Natural killer cell (primary cell): ENCODE measurements around the gene POU2F1. TPM values are rescaled to one million over a fixed set of nuclear protein-coding genes. Genes with fewer than 3 reads are reported as not detected.
"Not testable (repeated sequence)": the region's sequence is repeated elsewhere in the genome, so short reads cannot be mapped to it uniquely, and the experiment has no call there.

Source experiments
- ATAC-seq, 3 donors: fragments of 150-1000 bp in 2 of 3; fragments of 200-7000 bp in 1 of 3; cut with Tn5 transposase; 1 replicate in 1 of 3; 2 replicates in 2 of 3; pipeline ENCODE4 v1.10.0; 2021; ENCODE audit warnings: mild to moderate bottlenecking in 2 of 3, moderate library complexity in 2 of 3
- DNase-seq, 2 donors: peaks; one replicate each; pipeline versions ENCODE4 v3.0.0 to v3.0.0-alpha.2; 2013 to 2021; ENCODE audit warnings: mixed read lengths in 1 of 2
- H3K27ac ChIP-seq: one replicate; pipeline ENCODE4 v1.5.1; 2013; ENCODE audit warnings: mild to moderate bottlenecking, low read length
- H3K27me3 ChIP-seq: one replicate; pipeline ENCODE4 v1.6.1; 2013; ENCODE audit warnings: low read length; ENCODE audit not compliant: control insufficient read depth, insufficient read depth
- H3K36me3 ChIP-seq: one replicate; pipeline ENCODE4 v1.6.1; 2013; ENCODE audit warnings: low read length; ENCODE audit not compliant: control insufficient read depth, insufficient read depth
- H3K4me1 ChIP-seq: one replicate; pipeline ENCODE4 v1.6.1; 2013; ENCODE audit warnings: low read length; ENCODE audit not compliant: control insufficient read depth, insufficient read depth
- H3K4me3 ChIP-seq: one replicate; pipeline ENCODE4 v1.5.1; 2013; ENCODE audit warnings: low read length
- H3K9me3 ChIP-seq: one replicate; pipeline ENCODE4 v1.6.1; 2013; ENCODE audit warnings: low read length; ENCODE audit not compliant: control insufficient read depth, insufficient read depth
- H3K27ac Mint-ChIP-seq, 2 donors: one replicate each; pipeline ENCODE4 v1.8.0; 2022; ENCODE audit warnings: mild to moderate bottlenecking in 2 of 2, mixed read lengths in 2 of 2, moderate library complexity in 1 of 2
- H3K27me3 Mint-ChIP-seq, 2 donors: one replicate each; pipeline ENCODE4 v1.8.0; 2022; ENCODE audit warnings: low read depth in 2 of 2, mixed read lengths in 2 of 2
- H3K36me3 Mint-ChIP-seq: one replicate; pipeline ENCODE4 v1.8.0; 2022; ENCODE audit warnings: mixed read lengths
- H3K4me1 Mint-ChIP-seq, 2 donors: one replicate each; pipeline ENCODE4 v1.8.0; 2022; ENCODE audit warnings: mixed read lengths in 2 of 2
- H3K4me3 Mint-ChIP-seq: one replicate; pipeline ENCODE4 v1.8.0; 2022; ENCODE audit warnings: mild to moderate bottlenecking, moderate library complexity, mixed read lengths
- H3K9me3 Mint-ChIP-seq, 2 donors: one replicate each; pipeline ENCODE4 v1.8.0; 2022; ENCODE audit warnings: mixed read lengths in 2 of 2
- WGBS: methylation state at CpG from one replicate; pipeline ENCODE4 v1.1.7; 2013; ENCODE audit warnings: missing lambda C conversion rate; ENCODE audit not compliant: insufficient coverage; 5-methylcytosine and 5-hydroxymethylcytosine counted together
- intact Hi-C: fragments of 100-400 bp; cut with micrococcal nuclease; formaldehyde crosslinking; loops from one replicate; pipeline ENCODE4 v1.14.2; 2022
- total RNA-seq, 4 donors: library from RNA; stranded (reverse); fragments of 120-200 nt in 1 of 4; gene quantifications; one replicate each; pipeline versions ENCODE4 v1.2.3 to v1.2.4, GENCODE V29; 2013 to 2022
- TF ChIP-seq, protein P1 (sequence below): fragments of 200-600 bp; IDR thresholded peaks from one replicate; pipeline ENCODE4 v1.8.0; 2022; ENCODE audit warnings: antibody characterized with exemption

POU2F1 gene
- total RNA-seq, 3 donors from 2014 or later (not counting 1 experiment from before 2014, with no cell fraction given) = 39.8 to 44.6 (median 40.9) TPM

- Mint-ChIP-seq H3K4me3 (no peak overlapping the region), H3K27me3 (no peaks in the 10 kb centered on the region), H3K36me3 (peaks cover 16% of the 10 kb centered on the region), H3K27ac (no peak overlapping the region), H3K9me3 (peaks cover 0 to 2% of the 10 kb centered on the region in 2 donors), H3K4me1 (peaks cover 5 to 15% of the 10 kb centered on the region in 2 donors)
- Histone ChIP-seq H3K36me3 (no peaks in the 10 kb centered on the region), H3K27me3 (no peaks in the 10 kb centered on the region), H3K4me3 (no peak overlapping the region), H3K9me3 (peaks cover 11% of the 10 kb centered on the region), H3K4me1 (peaks cover 2% of the 10 kb centered on the region), H3K27ac (no peak overlapping the region)
- TF ChIP-seq, protein P1, sequence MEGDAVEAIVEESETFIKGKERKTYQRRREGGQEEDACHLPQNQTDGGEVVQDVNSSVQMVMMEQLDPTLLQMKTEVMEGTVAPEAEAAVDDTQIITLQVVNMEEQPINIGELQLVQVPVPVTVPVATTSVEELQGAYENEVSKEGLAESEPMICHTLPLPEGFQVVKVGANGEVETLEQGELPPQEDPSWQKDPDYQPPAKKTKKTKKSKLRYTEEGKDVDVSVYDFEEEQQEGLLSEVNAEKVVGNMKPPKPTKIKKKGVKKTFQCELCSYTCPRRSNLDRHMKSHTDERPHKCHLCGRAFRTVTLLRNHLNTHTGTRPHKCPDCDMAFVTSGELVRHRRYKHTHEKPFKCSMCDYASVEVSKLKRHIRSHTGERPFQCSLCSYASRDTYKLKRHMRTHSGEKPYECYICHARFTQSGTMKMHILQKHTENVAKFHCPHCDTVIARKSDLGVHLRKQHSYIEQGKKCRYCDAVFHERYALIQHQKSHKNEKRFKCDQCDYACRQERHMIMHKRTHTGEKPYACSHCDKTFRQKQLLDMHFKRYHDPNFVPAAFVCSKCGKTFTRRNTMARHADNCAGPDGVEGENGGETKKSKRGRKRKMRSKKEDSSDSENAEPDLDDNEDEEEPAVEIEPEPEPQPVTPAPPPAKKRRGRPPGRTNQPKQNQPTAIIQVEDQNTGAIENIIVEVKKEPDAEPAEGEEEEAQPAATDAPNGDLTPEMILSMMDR = no peak
- ATAC-seq (peak in 2 of 3 donors; percentile 49 to 62), DNase-seq (no peak)
- intact Hi-C loops = no loop called here
- WGBS = 40% methylated on average over 1 of the region's 1 CpG
These were observed 92.2 kb downstream of the POU2F1 start for GRCh38 chr1:167312871-167313270.

GRCh38 chr1:167314671-167315070, 94.0 kb downstream of the POU2F1 start:
- Mint-ChIP-seq H3K4me1 (peaks cover 5 to 7% of the 10 kb centered on the region in 2 donors), H3K4me3 (no peak overlapping the region), H3K9me3 (peaks cover 3 to 5% of the 10 kb centered on the region in 2 donors), H3K27ac (peak overlapping the region in 1 of 2 donors; percentile 1), H3K27me3 (no peaks in the 10 kb centered on the region), H3K36me3 (peaks cover 30% of the 10 kb centered on the region)
- Histone ChIP-seq H3K27me3 (no peaks in the 10 kb centered on the region), H3K4me1 (peaks cover 2% of the 10 kb centered on the region), H3K9me3 (peaks cover 24% of the 10 kb centered on the region), H3K36me3 (no peaks in the 10 kb centered on the region), H3K4me3 (no peak overlapping the region), H3K27ac (no peak overlapping the region)
- intact Hi-C loops = no loop called here
- no peak for DNase-seq
- 100% methylated on average over 2 of the region's 3 CpGs for WGBS
- TF ChIP-seq, protein P1 = no peak
- no peak for ATAC-seq

- no peak overlapping the region for H3K27ac ChIP-seq
- H3K27ac Mint-ChIP-seq = no peak overlapping the region
- WGBS = 97% methylated on average over 2 of the region's 3 CpGs
- H3K9me3 ChIP-seq = peaks cover 31% of the 10 kb centered on the region
- H3K27me3 ChIP-seq = no peaks in the 10 kb centered on the region
- H3K27me3 Mint-ChIP-seq = no peaks in the 10 kb centered on the region
- DNase-seq = no peak
- H3K4me3 ChIP-seq = no peak overlapping the region
- intact Hi-C loops = no loop called here
- no peak overlapping the region for H3K4me3 Mint-ChIP-seq
- H3K9me3 Mint-ChIP-seq = peaks cover 13 to 22% of the 10 kb centered on the region in 2 donors
- H3K4me1 Mint-ChIP-seq = peaks cover 5 to 7% of the 10 kb centered on the region in 2 donors
- H3K4me1 ChIP-seq = no peaks in the 10 kb centered on the region
- no peaks in the 10 kb centered on the region for H3K36me3 ChIP-seq
- no peak for ATAC-seq
- H3K36me3 Mint-ChIP-seq = peaks cover 58% of the 10 kb centered on the region
- TF ChIP-seq, protein P1 = no peak
These were observed 96.8 kb downstream of the POU2F1 start for GRCh38 chr1:167317463-167317862.

DNA sequence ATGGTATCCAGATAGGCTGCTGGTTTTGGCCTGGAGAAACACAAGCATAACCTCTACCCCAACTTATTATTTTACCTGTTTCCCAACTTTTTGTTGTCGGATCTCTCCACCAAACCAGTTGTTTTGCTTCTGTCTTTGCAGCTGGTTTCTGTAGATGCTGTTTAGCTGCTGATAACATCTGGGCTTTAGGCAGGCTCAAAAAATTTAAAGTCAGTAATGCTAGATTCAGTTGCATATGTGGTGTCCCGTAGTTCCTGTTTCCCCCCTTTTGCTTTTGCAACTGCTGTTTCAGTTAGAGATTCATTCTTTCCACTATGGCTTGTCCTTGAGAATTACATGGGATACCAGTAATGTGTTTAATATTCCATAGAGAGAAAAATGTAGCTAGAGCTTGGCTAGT, 98.5 kb downstream of the POU2F1 start:
- H3K4me1 Mint-ChIP-seq, H3K4me3 Mint-ChIP-seq, H3K36me3 ChIP-seq, H3K4me3 ChIP-seq, DNase-seq, H3K4me1 ChIP-seq, H3K27me3 Mint-ChIP-seq, H3K27ac ChIP-seq, H3K27me3 ChIP-seq, intact Hi-C loops, ATAC-seq, H3K27ac Mint-ChIP-seq: not testable (repeated sequence)
- WGBS = 100% methylated on average over 2 of the region's 2 CpGs
- peaks cover 43% of the 10 kb centered on the region for H3K9me3 ChIP-seq
- Mint-ChIP-seq H3K9me3 (peaks cover 17 to 26% of the 10 kb centered on the region in 2 donors), H3K36me3 (peaks cover 68% of the 10 kb centered on the region)
